KMS-11 (cell line): ENCODE data around the gene VIPAS39.
"Not testable (repeated sequence)": the region's sequence is repeated elsewhere in the genome, so short reads cannot be mapped to it uniquely, and the experiment has no call there.

Source experiments
- H2AFZ ChIP-seq: fragments of 200-600 bp; sonication (generic); 2 replicates; pipeline ENCODE4 v1.6.1; 2016; ENCODE audit warnings: antibody characterized with exemption, mixed run types, low read depth
- H3K27ac ChIP-seq: fragments of 200-600 bp; sonication (generic); 2 replicates; pipeline ENCODE4 v1.6.1; 2016; ENCODE audit warnings: mild to moderate bottlenecking, mixed run types
- H3K27me3 ChIP-seq: fragments of 200-600 bp; sonication (generic); 2 replicates; pipeline ENCODE4 v1.6.1; 2017; ENCODE audit warnings: mild to moderate bottlenecking, low read depth, mixed run types, moderate library complexity; ENCODE audit not compliant: insufficient read depth
- H3K36me3 ChIP-seq: fragments of 200-600 bp; sonication (generic); 2 replicates; pipeline ENCODE4 v1.6.1; 2017; ENCODE audit warnings: mild to moderate bottlenecking, mixed run types; ENCODE audit not compliant: insufficient read depth
- H3K4me1 ChIP-seq: fragments of 200-600 bp; sonication (generic); 2 replicates; pipeline ENCODE4 v1.6.1; 2016; ENCODE audit warnings: mild to moderate bottlenecking, low read depth, mixed run types; ENCODE audit not compliant: poor library complexity, severe bottlenecking
- H3K4me2 ChIP-seq: fragments of 200-600 bp; sonication (generic); 2 replicates; pipeline ENCODE4 v1.7.0; 2016; ENCODE audit warnings: mild to moderate bottlenecking, mixed run types
- H3K4me3 ChIP-seq: fragments of 200-600 bp; sonication (generic); IDR thresholded peaks from 2 replicates; pipeline ENCODE4 v1.6.1; 2017; ENCODE audit warnings: low read depth, low read length, mixed read lengths; ENCODE audit not compliant: insufficient read depth
- H3K79me2 ChIP-seq: fragments of 200-600 bp; sonication (generic); 2 replicates; pipeline ENCODE4 v1.6.1; 2016; ENCODE audit warnings: low read depth, mixed run types; ENCODE audit not compliant: insufficient read depth
- H3K9ac ChIP-seq: fragments of 200-600 bp; sonication (generic); 2 replicates; pipeline ENCODE4 v1.6.1; 2016; ENCODE audit warnings: mild to moderate bottlenecking, mixed run types
- H4K20me1 ChIP-seq: fragments of 200-600 bp; sonication (generic); 2 replicates; pipeline ENCODE4 v1.6.1; 2016; ENCODE audit warnings: mild to moderate bottlenecking, mixed run types; ENCODE audit not compliant: insufficient read depth
- CTCF ChIP-seq: fragments of 200-600 bp; sonication (generic); conservative IDR thresholded peaks from 2 replicates; pipeline ENCODE4 v1.6.1; 2017; ENCODE audit warnings: low read depth, mild to moderate bottlenecking, antibody characterized with exemption, low read length, moderate library complexity, mixed read lengths

VIPAS39 gene

GRCh38 chr14:77424862-77425261, 32.5 kb downstream of the VIPAS39 start:
- H3K27ac ChIP-seq, result no peak overlapping the region
- no peaks in the 10 kb centered on the region for H3K36me3 ChIP-seq
- no peaks in the 10 kb centered on the region for H3K79me2 ChIP-seq
- H3K4me1 ChIP-seq, result no peaks in the 10 kb centered on the region
- no peaks in the 10 kb centered on the region for H3K27me3 ChIP-seq
- no peak overlapping the region for H3K4me3 ChIP-seq
- H3K4me2 ChIP-seq, result no peak overlapping the region
- no peak overlapping the region for H2AFZ ChIP-seq
- TF ChIP-seq CTCF, result no peak
- no peaks in the 10 kb centered on the region for H4K20me1 ChIP-seq
- no peak overlapping the region for H3K9ac ChIP-seq

GRCh38 chr14:77423423-77423822, 34.0 kb downstream of the VIPAS39 start, which contains the start of gene NOXRED1:
Gene NOXRED1, minus strand, starts transcription at chr14:77423523. Its CDS starts 634 bp downstream, at chr14:77422889.
- Histone ChIP-seq H3K4me1 (no peaks in the 10 kb centered on the region), H3K27me3 (no peaks in the 10 kb centered on the region), H3K79me2 (no peaks in the 10 kb centered on the region), H3K4me2 (no peak within 1 kb of the TSS), H3K4me3 (no peak within 1 kb of the TSS), H3K36me3 (no peaks in the 10 kb centered on the region), H3K9ac (no peak within 1 kb of the TSS), H4K20me1 (no peaks in the 10 kb centered on the region), H3K27ac (no peak within 1 kb of the TSS), H2AFZ (no peak within 1 kb of the TSS)
- TF ChIP-seq CTCF, result no peak

- no peaks in the 10 kb centered on the region for H3K4me1 ChIP-seq
- no peaks in the 10 kb centered on the region for H3K79me2 ChIP-seq
- H3K27ac ChIP-seq, result no peak overlapping the region
- no peaks in the 10 kb centered on the region for H3K36me3 ChIP-seq
- no peaks in the 10 kb centered on the region for H4K20me1 ChIP-seq
- no peak overlapping the region for H3K4me3 ChIP-seq
- no peak for TF ChIP-seq CTCF
- H3K9ac ChIP-seq, result no peak overlapping the region
- H3K27me3 ChIP-seq, result no peaks in the 10 kb centered on the region
- no peak overlapping the region for H3K4me2 ChIP-seq
- no peak overlapping the region for H2AFZ ChIP-seq
Observed at GRCh38 chr14:77421201-77421600, 36.2 kb downstream of the VIPAS39 start.

- no peak overlapping the region for H3K4me2 ChIP-seq
- no peaks in the 10 kb centered on the region for H3K4me1 ChIP-seq
- no peaks in the 10 kb centered on the region for H3K79me2 ChIP-seq
- H4K20me1 ChIP-seq, result no peaks in the 10 kb centered on the region
- no peak overlapping the region for H3K4me3 ChIP-seq
- H3K27me3 ChIP-seq, result no peaks in the 10 kb centered on the region
- H2AFZ ChIP-seq, result no peak overlapping the region
- H3K9ac ChIP-seq, result no peak overlapping the region
- no peak for TF ChIP-seq CTCF
- H3K36me3 ChIP-seq, result no peaks in the 10 kb centered on the region
- no peak overlapping the region for H3K27ac ChIP-seq
Observed at GRCh38 chr14:77416836-77417235, 40.6 kb downstream of the VIPAS39 start.

- not testable (repeated sequence) for H3K4me1 ChIP-seq, H3K27me3 ChIP-seq, H4K20me1 ChIP-seq, H3K79me2 ChIP-seq, H3K27ac ChIP-seq, H3K4me3 ChIP-seq, H3K4me2 ChIP-seq, H3K9ac ChIP-seq, H3K36me3 ChIP-seq, H2AFZ ChIP-seq
Observed at GRCh38 chr14:77416098-77416497, 41.3 kb downstream of the VIPAS39 start.

- not testable (repeated sequence) for H3K9ac ChIP-seq, H3K4me3 ChIP-seq, H3K27ac ChIP-seq, H3K4me2 ChIP-seq, H3K79me2 ChIP-seq, H3K4me1 ChIP-seq, H4K20me1 ChIP-seq, H3K27me3 ChIP-seq, H3K36me3 ChIP-seq, H2AFZ ChIP-seq
Observed at GRCh38 chr14:77415403-77416030, 41.9 kb downstream of the VIPAS39 start.
